ENCODE data around the gene SCCPDH.
A peak's percentile ranks its signal among the peaks of the same experiment; 100 is the strongest.
"Not testable (repeated sequence)": the region's sequence is repeated elsewhere in the genome, so short reads cannot be mapped to it uniquely, and the experiment has no call there.

Gene SCCPDH

DNA sequence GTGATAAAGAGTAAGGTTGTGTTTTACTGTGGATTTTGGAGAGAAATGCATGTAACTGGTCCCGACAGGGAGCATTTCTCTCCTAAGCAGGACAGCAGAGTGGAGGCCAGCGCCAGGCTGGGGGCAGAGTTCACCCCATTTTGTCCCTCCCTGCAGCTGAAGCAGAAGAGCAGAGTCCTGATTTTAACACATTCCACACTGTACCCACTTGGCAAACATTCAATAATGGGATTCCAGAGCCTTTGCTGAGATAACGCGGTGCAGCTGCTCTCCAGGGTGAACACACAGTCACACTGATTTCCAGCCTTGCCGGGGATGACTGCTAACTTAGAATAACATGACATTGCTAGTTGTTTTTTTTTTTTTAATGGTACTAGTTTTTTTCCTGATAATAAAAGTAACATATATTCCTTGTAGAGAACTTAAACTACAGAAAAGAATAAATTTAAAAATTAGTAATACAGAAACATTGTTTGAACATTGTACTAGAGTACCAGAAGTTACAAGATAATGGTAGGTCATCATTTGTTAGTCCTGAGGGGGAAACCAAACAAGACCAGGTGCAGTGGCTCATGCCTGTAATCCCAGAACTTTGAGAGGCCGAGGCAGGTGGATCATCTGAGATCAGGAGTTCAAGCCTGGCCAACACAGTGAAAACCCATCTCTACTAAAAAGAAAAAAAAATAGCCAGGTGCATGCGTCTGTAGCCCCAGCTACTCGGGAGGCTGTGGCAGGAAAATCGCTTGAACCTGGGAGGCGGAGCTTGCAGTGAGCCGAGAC lies 77.2 kb downstream of the SCCPDH start:
- TF ChIP-seq, protein P1, sequence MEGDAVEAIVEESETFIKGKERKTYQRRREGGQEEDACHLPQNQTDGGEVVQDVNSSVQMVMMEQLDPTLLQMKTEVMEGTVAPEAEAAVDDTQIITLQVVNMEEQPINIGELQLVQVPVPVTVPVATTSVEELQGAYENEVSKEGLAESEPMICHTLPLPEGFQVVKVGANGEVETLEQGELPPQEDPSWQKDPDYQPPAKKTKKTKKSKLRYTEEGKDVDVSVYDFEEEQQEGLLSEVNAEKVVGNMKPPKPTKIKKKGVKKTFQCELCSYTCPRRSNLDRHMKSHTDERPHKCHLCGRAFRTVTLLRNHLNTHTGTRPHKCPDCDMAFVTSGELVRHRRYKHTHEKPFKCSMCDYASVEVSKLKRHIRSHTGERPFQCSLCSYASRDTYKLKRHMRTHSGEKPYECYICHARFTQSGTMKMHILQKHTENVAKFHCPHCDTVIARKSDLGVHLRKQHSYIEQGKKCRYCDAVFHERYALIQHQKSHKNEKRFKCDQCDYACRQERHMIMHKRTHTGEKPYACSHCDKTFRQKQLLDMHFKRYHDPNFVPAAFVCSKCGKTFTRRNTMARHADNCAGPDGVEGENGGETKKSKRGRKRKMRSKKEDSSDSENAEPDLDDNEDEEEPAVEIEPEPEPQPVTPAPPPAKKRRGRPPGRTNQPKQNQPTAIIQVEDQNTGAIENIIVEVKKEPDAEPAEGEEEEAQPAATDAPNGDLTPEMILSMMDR (conservative IDR thresholded peaks at IDR 0.05; ENCODE audit: low read depth, low read length): no peak
- no peak for DNase-seq (ENCODE audit: low read depth)
- H3K4me3 ChIP-seq (ENCODE audit: low read length): no peak overlapping the region

DNA sequence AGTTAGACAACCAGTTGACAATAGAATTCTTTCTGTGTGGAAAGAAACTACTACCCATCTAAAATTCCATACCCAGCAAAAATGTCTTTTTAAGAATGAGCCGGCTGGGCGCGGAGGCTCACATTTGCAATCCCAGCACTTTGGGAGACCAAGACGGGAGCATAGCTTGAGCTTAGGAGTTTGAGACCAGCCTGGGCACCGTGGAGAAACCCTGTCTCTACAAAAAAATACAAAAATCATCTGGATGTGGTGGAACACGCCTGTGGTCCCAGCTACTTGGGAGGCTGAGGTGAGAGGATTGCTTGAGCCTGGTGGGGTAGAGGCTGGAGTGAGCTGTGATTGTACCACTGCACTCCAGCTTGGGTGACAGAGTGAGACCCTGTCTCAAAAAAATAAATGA lies 79.2 kb downstream of the SCCPDH start:
- H3K4me3 ChIP-seq (ENCODE audit: low read length): no peak overlapping the region
- TF ChIP-seq, protein P1 (conservative IDR thresholded peaks at IDR 0.05; ENCODE audit: low read depth, low read length): no peak
- no peak for DNase-seq (ENCODE audit: low read depth)

DNA sequence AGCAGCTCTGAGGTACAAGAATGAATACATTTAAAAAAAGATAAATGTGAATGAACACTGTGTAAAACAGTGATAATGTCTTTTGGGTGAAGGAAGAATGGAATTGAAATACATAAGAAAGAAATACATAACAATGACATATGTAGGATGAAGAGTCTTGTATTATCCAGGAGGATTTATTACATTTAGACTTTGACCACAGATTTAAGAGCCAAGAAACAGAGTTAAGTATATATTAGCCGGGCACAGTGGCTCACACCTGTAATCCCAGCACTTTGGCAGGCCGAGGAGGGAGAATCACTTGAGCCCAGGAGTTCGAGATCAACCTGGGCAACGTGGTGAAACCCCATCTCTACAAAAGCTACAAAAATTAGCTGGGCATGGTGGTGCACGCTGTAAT lies 79.7 kb downstream of the SCCPDH start:
- TF ChIP-seq, protein P1 (conservative IDR thresholded peaks at IDR 0.05; ENCODE audit: low read depth, low read length): no peak
- no peak overlapping the region for H3K4me3 ChIP-seq (ENCODE audit: low read length)
- no peak for DNase-seq (ENCODE audit: low read depth)

DNA sequence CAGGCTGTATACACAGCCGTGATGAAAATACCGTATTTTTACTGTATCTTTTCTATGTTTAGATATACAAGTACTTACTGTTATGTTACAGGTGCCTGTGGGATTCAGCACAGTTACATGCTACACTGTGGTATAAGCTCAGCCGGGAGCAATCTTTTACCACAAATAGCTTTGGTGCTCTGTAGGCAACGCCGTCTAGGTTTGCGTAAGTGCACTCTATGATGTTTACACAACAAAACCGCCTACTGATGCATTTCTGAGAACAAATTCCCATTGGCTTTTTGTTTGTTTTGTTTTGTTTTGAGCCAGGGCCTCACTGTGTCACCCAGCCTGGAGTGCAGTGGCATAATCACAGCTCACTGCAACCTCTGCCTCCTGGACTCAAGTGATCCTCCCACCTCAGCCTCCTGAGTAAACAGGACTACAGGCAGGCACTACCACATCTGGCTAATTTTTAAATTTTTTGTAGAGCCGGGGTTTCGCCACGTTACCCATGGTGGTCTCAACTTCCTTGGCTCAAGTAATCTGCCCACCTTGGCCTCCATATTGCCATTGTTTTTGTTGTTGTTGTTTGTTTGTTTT lies 81.0 kb downstream of the SCCPDH start:
- no peak overlapping the region for H3K4me3 ChIP-seq (ENCODE audit: low read length)
- TF ChIP-seq, protein P1 (conservative IDR thresholded peaks at IDR 0.05; ENCODE audit: low read depth, low read length): no peak
- DNase-seq (ENCODE audit: low read depth): no peak

DNA sequence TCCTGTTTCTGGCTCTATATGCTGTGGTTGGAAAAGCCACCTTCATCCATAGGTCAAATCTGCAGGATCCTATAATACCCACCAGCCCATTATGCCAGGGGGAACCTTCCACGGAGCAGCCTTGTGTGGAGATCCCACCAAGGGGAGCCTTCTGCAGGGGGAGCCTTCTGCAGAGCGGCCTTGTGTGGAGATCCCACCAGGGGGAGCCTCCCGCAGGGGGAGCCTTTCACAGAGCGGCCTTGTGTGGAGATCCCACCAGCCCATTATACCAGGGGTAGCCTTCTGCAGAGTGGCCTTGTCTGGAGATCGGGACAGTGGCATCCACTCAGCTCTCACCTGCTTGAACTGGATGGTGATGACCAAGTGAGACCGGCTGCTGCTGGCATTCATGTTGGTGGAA lies 85.3 kb downstream of the SCCPDH start:
- H3K4me3 ChIP-seq (ENCODE audit: low read length): no peak overlapping the region
- TF ChIP-seq, protein P1 (conservative IDR thresholded peaks at IDR 0.05; ENCODE audit: low read depth, low read length): peak; percentile 2
- no peak for DNase-seq (ENCODE audit: low read depth)

DNA sequence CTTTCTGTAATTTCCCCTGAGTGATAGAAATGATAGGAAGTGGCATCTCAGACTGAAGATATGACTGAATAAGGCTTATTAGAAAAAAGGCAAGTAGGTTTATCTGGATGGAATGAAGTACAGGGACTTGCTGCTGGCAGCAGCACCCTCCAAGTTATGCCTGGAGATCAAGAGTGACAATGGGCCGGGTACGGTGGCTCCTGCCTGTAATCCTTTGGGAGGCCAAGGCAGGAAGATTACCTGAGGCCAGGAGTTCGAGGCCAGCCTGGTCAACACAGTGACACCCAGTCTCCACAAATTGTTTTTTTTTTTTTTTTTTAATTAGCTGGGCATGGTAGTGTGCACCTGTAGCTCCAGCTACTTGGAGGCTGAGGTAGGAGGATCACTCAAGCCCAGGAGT lies 87.8 kb downstream of the SCCPDH start:
- H3K4me3 ChIP-seq (ENCODE audit: low read length): no peak overlapping the region
- TF ChIP-seq, protein P1 (conservative IDR thresholded peaks at IDR 0.05; ENCODE audit: low read depth, low read length): no peak
- no peak for DNase-seq (ENCODE audit: low read depth)

DNA sequence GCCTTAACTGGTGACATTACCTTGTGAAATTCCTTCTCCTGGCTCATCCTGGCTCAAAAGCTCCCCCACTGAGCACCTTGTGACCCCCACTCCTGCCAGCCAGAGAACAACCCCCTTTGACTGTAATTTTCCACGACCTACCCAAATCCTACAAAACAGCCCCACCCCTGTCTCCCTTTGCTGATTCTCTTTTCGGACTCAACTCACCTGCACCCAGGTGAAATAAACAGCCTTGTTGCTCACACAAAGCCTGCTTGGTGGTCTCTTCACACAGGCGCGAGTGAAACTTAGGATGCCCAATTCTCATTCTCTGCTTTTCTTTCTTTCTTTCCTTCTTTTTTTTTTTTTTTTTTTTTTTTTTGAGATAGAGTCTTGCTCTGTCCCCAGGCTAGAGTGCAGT lies 89.1 kb downstream of the SCCPDH start:
- not testable (repeated sequence) for H3K4me3 ChIP-seq (ENCODE audit: low read length); DNase-seq (ENCODE audit: low read depth)

Data from retinal pigment epithelial cell (primary cell).